Activated CD8-positive, alpha-beta memory T cell treated with anti-CD3 and anti-CD28 coated beads, Interleukin-2, amount 50 U/mL, for 48 hours (primary cell): ENCODE results near the gene FASN.

Experiments
- DNase-seq: peaks from one replicate; pipeline ENCODE4 v3.0.0-alpha.2; 2020

FASN gene

GRCh38 chr17:82086941-82087906 lies 10.8 kb downstream of the FASN start:
- DNase-seq, result no peak

DNA sequence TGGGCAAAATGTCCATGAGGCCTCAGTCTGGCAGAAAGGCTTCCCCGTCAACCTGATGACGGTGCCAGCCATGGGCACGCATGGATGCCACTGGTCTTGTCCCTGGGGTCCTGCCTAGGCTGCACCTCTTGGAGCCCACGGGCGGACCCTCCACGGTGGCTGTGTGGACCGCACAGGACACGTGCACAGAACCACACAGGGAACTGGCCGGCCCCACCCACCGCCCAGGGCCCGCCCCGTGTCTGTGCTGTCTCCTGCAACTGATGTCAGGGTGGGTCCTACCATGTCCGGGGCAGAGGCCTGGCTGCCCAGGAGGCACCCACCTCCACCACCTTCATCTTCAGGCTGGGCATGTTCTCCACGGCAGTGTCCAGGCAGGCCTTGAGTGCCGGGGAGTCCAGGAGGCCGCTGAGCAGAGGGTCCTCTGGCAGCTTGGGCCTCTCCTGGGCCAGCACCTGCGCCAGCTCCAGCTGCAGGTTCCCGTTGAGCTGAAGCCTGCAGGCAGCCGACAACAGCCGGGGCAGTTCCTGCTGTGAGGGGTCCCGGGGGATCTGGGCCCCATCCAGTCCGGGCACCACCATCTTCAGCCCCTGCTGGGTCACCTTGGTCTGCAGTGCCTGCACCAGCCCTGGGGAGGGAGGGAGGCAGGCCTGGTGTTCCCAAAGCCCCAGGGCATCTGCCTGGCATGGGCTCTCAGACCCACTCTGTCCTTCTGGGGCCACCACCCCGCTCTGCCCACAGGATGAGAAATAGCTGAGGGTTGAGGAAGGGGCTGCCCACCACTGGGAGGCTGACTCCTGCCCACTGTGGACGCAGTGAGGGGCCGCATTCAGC lies 11.9 kb downstream of the FASN start:
- DNase-seq, result no peak

DNA sequence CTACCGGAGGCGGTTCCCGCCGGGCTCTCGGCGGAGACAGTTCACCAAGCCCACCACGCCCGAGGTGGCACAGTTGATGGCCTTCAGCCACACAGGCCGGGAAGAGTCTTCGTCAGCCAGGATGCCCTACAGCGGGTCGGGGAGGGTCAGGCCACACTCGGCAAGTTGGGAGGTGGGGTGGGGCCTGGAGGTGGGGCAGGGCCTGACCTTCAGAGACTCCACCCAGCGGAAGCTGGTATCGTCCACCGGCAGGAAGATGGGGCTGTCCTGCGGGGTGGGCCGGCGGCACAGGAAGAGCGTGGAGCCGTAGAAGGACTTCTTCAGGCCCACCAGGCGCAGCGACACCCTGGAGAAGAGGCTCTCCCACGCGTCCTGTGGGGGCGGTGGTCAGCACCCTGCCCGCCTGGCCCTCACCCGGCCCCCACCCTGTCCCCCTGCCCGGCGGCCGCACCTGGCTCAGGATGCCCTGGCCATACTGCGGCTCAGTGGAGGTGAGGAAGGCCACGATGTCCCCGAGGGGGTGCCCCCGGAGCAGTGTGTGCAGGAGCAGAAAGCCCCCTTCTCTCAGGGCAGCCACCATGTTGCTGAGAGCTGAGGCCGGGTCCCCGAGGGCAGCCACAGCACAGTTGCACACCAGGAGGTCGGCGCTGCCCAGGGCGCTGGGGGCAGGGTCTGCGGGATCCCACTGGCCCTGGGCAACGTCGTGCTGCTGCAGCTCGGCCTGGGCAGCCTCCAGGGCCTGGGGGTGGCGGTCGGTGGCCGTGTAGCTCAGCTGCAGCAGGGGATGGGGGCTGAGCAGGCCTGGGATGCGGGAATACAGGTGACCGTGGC lies 12.8 kb downstream of the FASN start:
- no peak for DNase-seq

DNA sequence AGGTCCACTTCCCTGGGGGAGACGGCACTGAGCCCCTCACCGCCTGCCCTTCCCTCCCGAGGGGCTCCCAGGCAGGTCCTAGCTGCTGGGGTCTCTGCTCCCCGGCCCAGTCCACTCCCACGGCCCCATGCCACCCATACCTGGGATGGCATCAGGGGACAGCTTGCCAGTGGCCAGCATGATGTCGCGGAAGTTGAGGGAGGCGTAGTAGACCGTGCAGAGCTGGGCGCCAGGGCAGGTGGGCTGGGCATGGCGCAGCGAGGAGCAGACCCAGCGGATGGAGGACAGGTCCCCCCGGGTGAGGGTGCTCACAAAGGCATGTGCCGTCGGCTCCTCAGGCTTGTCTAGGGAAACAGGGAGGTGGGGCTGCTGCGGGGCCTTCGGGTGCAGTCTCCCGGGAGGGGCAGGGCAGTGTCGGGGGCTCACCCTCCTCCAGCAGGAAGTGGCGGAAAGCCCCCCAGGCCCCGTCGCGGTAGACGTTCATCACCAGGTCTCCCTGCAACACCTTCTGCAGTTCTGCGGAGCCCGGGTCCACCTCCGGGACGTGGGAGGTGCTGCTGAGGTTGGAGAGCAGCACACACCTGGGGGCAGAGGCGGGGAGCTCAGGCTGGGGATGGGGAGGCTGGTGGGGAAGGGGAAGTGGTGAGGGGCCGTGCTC lies 13.5 kb downstream of the FASN start:
- DNase-seq, result no peak

DNA sequence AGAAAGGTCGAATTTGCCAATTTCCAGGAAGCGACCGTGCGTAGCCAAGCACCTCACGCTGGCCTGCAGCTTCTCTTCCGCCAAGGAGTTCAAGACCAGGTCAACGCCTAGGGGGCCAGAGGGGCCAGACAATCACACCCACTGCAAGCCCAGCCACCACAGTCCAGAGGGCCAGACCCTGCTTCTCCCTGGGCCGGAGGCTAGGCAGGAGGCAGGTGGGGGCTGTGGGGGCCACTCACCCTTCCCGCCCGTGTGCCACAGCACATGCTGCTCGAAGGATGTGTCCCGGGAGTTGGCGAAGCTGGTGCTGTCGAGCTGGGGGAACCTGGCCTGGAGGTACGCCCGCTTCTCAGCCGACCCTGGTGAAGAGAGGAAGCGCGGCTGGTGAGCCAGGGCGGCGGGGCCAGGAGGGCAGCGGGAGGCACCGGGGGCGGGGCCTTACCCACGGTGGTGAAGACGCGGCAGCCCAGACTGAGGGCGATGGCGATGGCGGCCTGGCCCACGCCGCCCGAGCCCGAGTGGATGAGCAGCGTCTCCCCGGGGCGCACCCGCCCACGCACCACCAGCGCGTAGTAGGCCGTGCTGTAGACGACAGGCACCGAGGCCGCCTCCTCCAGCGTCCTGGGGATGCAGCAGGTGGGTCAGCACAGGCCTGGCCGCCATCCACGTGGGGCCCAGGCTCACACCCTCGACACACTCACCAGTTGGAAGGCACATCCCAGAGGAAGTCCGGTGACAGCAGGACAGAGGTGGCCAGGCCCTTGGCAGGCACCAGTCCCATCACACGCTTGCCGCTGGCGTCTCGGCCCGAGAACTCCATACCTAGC lies 14.3 kb downstream of the FASN start:
- DNase-seq, result no peak

DNA sequence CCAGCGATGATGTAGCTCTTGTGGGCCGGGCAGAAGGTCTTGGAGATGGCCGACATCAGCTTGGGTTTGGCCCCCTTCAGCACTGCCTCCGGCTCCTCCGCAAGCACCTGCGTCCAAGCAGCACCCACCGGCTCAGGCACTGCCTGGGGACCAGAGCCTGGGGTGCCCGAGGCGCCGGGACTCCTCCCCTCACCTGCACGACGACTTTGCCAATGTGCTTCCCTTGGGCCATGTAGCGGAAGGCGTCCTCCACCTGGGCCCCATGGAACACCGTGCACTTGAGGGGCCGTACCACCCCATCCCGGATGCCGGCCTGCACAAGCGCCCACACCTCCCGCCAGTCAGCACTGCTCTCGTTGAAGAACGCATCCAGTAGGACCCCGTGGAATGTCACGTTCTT lies 15.0 kb downstream of the FASN start:
- no peak for DNase-seq

DNA sequence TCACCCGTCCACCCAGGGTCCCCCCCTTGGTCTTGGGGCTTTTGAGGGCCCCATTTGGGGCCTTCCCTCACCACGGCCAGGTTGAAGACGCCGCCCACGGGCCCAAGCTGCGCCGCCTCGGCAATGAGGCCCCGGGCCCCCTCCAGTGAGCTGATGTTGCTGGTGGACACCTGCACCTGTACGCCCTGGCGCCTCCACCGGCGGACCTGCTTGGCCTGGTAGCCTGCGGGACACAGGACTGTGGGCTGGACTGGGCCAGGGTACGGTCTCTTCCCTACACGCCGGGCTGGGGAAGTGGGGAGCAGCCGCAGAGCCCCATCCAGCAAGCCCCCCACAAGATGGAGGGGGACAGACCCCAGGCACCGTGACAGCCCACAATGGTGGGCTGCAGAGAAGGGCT lies 15.6 kb downstream of the FASN start:
- DNase-seq, result no peak

DNA sequence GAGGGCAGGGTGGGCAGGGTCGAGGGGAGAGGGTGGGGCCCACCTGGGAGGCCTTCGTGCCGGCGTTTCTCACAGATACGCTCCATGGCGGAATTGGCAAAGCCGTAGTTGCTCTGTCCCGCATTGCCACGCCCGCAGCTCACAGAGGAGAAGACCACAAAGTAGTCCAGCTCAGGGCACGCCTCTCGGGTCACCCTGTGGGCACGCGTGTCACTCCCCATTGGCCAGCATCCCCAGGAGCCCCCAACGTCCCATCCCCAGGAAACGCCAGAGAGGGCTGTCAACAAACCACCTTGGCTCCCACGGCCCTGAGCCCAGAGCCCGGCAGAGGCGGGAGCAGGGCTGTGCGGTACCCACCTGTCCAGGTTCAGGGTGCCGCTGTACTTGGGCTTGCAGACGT lies 16.1 kb downstream of the FASN start:
- no peak for DNase-seq

GRCh38 chr17:82081546-82081945 lies 16.5 kb downstream of the FASN start:
- DNase-seq, result no peak

- DNase-seq, result no peak
These were observed 17.1 kb downstream of the FASN start for GRCh38 chr17:82080789-82081464.

DNA sequence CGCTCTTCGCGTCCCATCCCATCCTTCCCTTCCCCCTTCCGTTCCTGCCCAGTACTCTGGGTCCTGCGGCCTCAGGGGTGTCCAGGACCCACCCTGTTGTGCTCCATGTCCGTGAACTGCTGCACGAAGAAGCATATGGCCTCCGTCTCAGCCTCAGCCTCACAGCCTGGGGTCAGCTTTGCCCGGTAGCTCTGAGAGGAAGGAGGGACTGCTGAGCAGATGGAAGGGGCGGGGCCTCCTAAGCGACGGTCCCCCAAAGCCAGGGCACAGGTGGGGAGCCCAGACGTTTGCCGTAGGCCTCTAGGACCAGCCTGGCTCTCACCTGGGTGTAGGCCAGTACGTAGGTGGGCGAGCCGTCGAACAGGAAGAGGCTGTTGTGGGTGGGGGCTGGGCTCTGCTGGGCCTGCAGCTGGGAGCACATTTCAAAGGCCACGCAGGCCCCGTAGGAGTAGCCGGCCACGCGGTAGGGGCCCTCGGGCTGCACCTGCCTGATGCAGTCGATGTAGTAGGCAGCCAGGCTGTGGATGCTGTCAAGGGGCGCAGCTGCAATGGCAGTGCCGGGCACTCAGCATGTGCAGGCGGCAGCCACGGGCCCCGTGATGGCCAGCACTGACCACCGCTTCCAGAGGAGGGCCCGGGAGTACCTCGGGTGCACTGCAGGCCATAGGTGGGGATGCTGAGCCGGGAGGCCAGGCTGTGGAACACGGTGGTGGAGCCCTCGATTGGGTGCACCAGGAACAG lies 17.8 kb downstream of the FASN start:
- no peak for DNase-seq

DNA sequence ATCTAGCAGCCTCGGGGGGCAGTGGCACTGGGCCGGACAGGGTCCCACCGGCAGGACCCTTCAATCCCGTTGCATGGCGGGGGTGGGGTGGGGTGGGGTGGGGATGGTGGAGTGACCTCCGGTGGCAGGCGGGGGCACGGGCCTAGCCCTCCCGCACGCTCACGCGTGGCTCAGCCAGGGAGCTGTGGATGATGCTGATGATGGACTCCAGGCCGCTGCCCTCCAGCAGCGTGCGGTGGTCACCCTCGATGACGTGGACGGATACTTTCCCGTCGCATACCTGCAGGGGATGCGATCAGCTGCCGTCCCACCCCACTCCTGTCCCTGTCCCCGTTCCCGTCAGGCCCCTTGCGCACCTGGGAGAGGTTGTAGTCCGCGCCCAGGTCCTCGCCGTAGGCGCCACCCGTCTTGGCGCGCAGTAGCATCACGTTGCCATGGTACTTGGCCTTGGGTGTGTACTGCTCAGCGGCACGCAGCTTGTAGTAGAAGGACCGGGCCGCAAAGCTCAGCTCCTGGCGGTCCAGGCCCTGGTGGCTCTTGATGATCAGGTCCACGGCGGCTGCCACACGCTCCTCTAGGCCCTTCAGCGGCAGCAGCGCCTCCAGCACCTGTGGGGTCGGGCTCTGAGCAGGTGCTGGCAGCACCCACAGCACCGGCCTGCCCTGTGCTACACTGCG lies 18.9 kb downstream of the FASN start:
- DNase-seq, result no peak

DNA sequence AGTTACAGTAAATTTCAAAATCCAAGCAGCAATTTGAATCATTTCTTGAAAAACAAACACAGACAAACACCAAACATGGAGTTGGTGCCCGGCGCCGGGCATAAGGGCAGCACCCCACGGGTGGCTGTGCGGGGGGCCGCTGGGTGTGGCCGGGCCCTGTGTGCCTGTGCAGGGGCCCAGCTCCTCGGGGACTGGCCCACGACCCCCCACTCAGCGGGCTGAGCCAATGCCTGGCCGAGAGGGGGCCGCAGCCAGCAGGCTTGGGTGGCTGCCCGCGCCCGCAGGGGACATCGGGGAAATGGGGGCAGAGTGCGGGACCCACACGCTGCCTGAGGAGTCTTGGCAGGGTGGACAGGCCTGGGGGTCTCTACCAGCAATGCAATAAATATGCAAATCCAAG lies 19.6 kb downstream of the FASN start:
- no peak for DNase-seq

DNA sequence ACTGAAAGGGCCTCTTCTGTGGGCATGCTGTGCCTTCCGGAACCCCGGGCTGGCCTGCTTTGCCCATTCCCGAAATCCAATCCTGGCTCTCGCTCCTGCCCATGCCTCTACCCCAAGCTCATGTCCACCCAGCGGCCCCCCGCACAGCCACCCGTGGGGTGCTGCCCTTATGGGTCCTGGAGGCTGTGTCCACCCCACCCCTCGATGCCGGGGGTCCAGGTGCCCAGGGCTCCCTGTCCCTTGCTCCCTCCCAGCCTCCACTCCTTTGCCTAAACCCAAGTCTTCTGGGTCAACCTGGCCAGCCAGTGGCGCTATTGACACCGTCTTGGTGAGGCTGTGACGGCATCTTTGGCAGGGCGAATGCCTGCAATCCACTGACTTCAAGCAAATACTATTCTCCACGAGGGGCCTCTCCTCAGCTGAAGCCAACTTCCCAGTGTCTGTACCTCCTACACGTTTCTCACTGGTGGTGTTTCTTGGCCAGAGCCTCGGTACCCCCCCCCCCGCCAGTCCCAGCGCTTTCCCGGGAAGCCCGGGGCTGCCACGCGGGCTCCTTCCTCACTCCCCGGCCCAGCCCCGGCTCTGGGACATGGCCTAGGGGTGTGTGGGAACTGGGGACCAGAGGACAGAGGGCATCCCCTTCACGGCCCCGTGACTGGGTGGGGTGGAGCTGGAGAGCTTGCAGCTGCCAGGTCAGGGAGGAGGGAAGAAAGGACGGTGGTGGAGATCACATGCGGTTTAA lies 20.2 kb downstream of the FASN start:
- DNase-seq, result no peak

DNA sequence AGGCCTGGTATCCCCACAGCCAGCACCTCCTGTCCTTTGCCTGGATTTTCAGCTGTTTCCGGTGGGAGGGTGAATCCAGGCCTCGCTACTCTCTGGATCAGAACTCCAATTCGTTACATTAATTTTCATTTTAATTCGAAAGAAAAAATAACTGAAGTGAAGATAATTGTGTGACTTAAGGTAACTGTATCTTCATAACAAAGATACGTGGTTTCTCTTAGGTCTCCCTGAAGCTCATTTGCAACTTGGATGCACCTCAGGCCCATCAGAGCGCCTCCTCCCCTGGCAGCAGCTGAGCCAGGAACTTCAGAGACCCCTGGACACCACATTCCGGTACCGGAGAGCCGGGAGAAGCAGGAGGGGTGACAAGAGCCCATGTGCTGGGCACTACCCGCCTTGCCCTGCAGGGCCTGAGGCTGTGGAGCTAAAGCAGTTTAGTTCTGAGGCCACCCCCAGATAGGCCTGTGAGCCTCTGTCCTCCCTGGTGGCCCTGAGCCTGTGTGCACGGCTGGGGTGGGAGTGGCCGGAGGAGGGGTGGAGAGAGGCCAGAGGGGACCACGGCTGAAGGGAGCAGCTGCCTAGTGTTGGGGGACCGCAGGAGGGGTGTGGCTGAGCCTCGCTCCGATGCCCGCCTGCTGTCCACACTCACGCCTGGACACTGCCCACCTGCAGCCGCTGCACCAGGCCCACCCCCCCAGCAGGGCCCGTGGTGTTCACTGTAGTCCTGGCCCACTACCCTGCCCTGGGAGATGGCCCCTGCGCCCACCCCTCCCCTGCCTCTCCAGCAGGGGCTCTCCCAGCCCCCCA lies 21.0 kb downstream of the FASN start:
- DNase-seq, result no peak

DNA sequence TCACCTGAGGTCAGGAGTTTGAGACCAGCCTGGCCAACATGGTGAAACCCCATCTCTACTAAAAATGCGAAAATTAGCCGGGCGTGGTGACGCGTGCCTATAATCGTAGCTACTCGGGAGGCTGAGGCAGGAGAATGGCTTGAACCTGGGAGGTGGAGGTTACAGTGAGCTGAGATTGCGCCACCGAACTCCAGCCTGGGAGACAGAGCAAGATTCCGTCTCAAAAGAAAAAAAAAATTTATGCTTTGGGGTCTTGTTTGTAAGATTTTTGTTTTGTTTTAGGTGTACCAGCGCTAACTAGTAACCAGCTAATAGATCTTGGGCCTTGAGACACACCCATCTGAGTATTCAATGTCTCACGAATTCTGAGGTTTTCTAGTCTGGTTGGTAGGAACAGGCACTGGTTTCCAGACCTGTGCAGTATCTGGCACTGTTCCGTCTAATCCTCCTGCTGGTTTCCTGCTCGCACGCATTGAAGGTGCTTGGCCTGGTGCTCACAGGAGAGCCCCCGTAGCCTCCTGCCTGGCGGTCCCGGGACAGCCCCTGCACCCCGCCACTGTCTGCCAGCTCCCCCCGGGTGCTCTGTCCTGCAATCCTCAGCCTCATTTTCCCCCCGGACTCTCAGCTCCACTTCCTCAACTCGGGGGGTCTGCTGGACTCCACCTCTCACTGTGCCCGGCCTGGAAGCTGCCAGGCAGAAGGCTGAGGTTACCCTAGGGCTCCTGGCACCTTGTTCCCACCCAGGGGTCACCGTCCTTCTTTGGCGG lies 21.8 kb downstream of the FASN start:
- DNase-seq, result no peak

GRCh38 chr17:82073446-82073845 lies 24.6 kb downstream of the FASN start:
- DNase-seq, result no peak
